Subcutaneous abdominal adipose tissue (tissue), 5 donors: Measurements from ENCODE around the gene INO80B.
A peak's percentile ranks its signal among the peaks of the same experiment; 100 is the strongest.
"Not testable (repeated sequence)": the region's sequence is repeated elsewhere in the genome, so short reads cannot be mapped to it uniquely, and the experiment has no call there.

ENCODE experiments used
- H3K27ac ChIP-seq: one replicate; pipeline ENCODE4 v1.7.0; 2013; ENCODE audit warnings: low read depth, mild to moderate bottlenecking, inconsistent platforms, low read length, moderate library complexity
- H3K27me3 ChIP-seq, 5 donors: one replicate each; pipeline ENCODE4 v1.7.0; 2013; ENCODE audit warnings: low read length in 5 of 5, inconsistent platforms in 1 of 5; ENCODE audit not compliant: control insufficient read depth in 5 of 5, insufficient read depth in 4 of 5
- H3K36me3 ChIP-seq, 5 donors: one replicate each; pipeline ENCODE4 v1.7.0; 2013; ENCODE audit warnings: low read length in 5 of 5; ENCODE audit not compliant: control insufficient read depth in 5 of 5, insufficient read depth in 5 of 5
- H3K4me1 ChIP-seq, 5 donors: one replicate each; pipeline ENCODE4 v1.7.0; 2013; ENCODE audit warnings: low read length in 5 of 5, mild to moderate bottlenecking in 3 of 5, moderate library complexity in 1 of 5; ENCODE audit not compliant: control insufficient read depth in 5 of 5, insufficient read depth in 5 of 5
- H3K4me3 ChIP-seq, 5 donors: one replicate each; pipeline ENCODE4 v1.7.0; 2013; ENCODE audit warnings: low read length in 5 of 5, low read depth in 1 of 5
- H3K9ac ChIP-seq, 5 donors: one replicate each; pipeline ENCODE4 v1.7.0; 2013; ENCODE audit warnings: low read length in 5 of 5, mild to moderate bottlenecking in 4 of 5, moderate library complexity in 3 of 5
- H3K9me3 ChIP-seq, 5 donors: one replicate each; pipeline ENCODE4 v1.7.0; 2013; ENCODE audit warnings: low read length in 5 of 5; ENCODE audit not compliant: control insufficient read depth in 5 of 5
- donor health status: healthy.
- donor health status: healthy.
- donor health status: healthy.
- donor health status: healthy.
- donor health status: healthy.

INO80B gene

DNA sequence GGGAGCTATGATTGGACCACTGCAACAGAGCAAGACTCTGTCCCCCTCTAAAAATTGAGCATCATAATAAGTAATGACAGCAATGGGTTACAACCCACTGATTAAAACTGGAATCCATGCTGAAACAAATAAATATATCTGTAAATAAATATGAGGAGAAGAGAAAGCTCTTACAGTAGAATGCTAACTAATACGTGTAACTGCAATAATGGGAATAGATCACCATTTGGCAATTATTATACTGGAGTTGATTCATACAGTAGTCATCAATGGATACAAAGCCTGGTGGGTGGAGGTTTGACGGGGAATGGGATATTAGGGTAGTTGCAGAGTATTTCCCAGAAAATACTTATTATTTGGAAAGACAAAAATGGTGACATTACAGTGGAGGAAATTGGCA lies 6.1 kb upstream of the INO80B start:
- no peak overlapping the region for H3K4me3 ChIP-seq
- no peaks in the 10 kb centered on the region for H3K36me3 ChIP-seq
- H3K27ac ChIP-seq: no peak overlapping the region
- no peaks in the 10 kb centered on the region for H3K27me3 ChIP-seq
- peaks cover 0 to 7% (median 3%) of the 10 kb centered on the region in 5 donors for H3K4me1 ChIP-seq
- H3K9ac ChIP-seq: no peak overlapping the region
- no peaks in the 10 kb centered on the region for H3K9me3 ChIP-seq

DNA sequence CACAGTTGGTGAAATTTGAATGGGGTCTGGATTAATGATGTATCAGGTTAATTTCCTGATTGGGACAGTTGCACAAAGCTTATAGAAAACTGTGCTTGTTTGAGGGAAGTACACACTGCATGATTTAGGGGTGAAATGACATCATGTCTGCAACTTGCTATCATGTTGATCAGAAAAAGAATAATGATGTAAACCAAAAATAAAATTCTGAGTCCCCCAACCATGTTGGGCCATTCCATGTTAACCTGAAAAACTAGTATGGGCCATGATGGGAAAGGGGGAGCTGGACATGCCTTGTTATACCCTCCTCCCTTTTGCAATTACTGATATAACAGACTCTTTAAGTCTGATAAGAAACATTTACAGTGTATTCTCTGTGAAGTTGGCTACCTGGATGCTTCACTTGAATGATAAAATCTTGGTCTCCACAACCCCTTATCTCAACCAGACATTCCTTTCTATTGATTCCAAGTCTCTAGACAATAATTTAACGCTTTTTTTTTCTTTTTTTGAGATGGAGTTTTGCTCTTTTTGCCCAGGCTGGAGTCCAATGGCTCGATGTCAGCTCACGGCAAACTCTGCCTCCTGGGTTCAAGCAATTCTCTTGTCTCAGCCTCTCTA lies 4.2 kb upstream of the INO80B start:
- Histone ChIP-seq H3K4me1 (peaks cover 7 to 12% (median 12%) of the 10 kb centered on the region in 5 donors), H3K4me3 (no peak overlapping the region), H3K27ac (no peak overlapping the region), H3K9ac (no peak overlapping the region), H3K27me3 (no peaks in the 10 kb centered on the region), H3K36me3 (no peaks in the 10 kb centered on the region), H3K9me3 (no peaks in the 10 kb centered on the region)

DNA sequence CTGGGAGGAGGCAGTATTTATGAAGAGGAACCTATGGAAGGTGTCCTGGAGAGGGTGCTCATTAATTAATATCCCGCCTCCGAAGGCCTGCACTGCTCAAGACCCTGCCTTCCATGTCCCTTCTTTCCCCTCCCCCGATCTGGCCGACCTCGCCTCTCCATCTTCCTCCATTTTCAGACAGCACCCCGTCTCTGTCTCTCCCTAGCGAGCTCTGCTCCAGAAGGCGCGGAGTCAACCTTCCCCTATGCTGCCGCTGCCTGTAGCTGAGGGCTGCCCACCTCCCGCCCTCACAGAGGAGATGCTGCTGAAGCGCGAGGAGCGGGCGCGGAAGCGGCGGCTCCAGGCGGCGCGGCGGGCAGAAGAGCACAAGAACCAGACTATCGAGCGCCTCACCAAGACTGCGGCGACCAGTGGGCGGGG lies 2.3 kb downstream of the INO80B start:
- Histone ChIP-seq H3K27ac (peak overlapping the region; percentile 97), H3K4me3 (peak overlapping the region; percentile 68 to 88 (median 86)), H3K36me3 (peaks cover 0 to 13% (median 12%) of the 10 kb centered on the region in 5 donors), H3K4me1 (peaks cover 11 to 44% (median 39%) of the 10 kb centered on the region in 5 donors), H3K27me3 (no peaks in the 10 kb centered on the region), H3K9ac (peak overlapping the region in 4 of 5 donors; percentile 38 to 68 (median 53)), H3K9me3 (no peaks in the 10 kb centered on the region)

DNA sequence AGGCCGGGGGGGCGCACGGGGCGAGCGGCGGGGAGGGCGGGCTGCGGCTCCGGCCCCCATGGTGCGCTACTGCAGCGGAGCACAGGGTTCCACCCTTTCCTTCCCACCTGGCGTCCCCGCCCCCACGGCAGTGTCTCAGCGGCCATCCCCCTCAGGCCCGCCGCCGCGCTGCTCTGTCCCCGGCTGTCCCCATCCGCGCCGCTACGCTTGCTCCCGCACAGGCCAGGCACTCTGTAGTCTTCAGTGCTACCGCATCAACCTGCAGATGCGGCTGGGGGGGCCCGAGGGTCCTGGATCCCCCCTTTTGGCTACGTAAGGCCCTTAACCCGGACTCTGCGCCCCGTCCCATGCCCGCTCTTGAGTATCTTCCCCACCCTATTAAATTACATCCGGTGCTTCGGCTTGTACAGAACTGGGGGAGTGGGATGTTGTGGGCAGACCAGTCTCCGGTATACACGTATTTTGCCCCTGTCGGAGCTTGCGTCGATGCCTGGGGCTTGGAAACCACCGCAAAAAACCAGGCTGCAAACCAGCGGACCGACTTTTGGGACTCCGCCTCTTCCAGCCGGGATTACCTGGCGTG lies 2.8 kb downstream of the INO80B start:
- H3K36me3 ChIP-seq: peaks cover 0 to 18% (median 17%) of the 10 kb centered on the region in 5 donors

DNA sequence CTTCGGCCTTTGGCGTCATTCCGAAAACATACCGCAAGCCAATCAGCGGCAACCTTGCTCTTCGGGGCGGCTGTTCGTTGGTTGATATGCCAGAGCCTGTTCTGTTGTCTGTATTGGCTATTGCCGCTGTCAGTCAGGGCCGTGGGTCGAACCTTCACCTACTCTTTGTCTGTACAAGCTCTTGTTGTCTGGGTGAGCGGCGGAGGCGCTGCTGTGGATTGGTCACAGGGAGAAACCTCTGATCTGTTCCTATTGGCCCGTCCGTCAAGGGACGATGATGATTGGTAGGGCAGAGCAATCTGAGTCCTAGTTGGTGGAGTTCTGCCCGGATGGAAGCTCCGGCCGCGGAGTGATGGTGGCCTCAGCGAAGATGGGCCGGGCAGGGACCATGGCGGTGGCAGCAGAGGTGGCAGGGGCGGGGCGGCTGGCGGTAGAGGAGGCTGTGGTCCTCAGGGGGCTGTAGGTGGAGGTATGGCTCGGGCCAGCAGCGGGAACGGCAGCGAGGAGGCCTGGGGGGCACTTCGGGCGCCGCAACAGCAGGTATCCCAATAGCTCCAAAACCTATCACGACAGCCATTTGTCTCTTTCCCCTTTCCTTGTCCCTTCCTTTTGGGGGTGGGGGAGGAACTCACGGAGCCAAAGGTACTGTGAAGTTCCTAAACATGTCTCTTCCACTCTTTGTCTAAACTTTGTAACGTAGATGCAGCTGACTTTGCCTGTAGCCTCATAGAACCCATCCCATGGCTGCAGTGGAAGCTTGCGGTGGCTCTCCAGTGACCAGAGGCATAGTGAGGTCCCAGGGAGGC lies 3.4 kb downstream of the INO80B start, which contains the start of gene WBP1:
WBP1 (plus strand) TSS at position 307 of the 806 bp plus-strand sequence; CDS start at position 472, 165 bp downstream.
- no peaks in the 10 kb centered on the region for H3K27me3 ChIP-seq
- H3K27ac ChIP-seq: peak within 1 kb of the TSS; percentile 97
- H3K9ac ChIP-seq: peak within 1 kb of the TSS; percentile 68 to 89 (median 86)
- H3K4me1 ChIP-seq: peaks cover 11 to 44% (median 39%) of the 10 kb centered on the region in 5 donors
- H3K4me3 ChIP-seq: peak within 1 kb of the TSS; percentile 83 to 97 (median 86)
- H3K9me3 ChIP-seq: no peaks in the 10 kb centered on the region
- peaks cover 0 to 24% (median 21%) of the 10 kb centered on the region in 5 donors for H3K36me3 ChIP-seq

More for the DNA sequence above, 2.8 kb downstream of the INO80B start:
- no peaks in the 10 kb centered on the region for H3K27me3 ChIP-seq
- H3K27ac ChIP-seq: peak overlapping the region; percentile 97
- H3K4me1 ChIP-seq: peaks cover 11 to 44% (median 39%) of the 10 kb centered on the region in 5 donors
- peak overlapping the region; percentile 68 to 89 (median 86) for H3K9ac ChIP-seq
- peak overlapping the region; percentile 83 to 91 (median 86) for H3K4me3 ChIP-seq
- H3K9me3 ChIP-seq: no peaks in the 10 kb centered on the region

DNA sequence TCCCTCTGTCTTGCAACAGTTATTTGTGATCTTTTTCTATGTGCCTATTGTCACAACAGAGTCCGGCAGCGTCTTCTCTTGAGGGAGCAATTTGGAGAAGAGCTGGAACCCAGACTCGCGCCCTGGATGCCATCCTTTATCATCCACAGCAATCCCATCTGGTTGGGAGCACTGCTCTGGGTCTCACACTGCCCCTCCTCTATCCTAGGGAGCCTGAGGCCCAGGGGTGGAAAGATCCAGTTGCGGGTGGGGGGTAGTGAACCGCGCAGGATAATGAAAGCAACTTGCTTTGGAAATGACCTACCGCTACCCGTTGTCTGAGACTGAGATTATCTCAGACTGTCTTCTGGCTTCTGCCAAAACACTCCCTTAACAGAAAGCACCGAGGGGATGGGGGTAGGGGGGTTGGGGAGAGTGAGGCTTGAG lies 4.1 kb downstream of the INO80B start:
- Histone ChIP-seq H3K36me3 (peaks cover 0 to 24% (median 21%) of the 10 kb centered on the region in 5 donors), H3K4me3 (peak overlapping the region; percentile 76 to 97 (median 86)), H3K9me3 (no peaks in the 10 kb centered on the region), H3K27ac (peak overlapping the region; percentile 49), H3K9ac (peak overlapping the region in 4 of 5 donors; percentile 46 to 78 (median 68)), H3K4me1 (peaks cover 11 to 44% (median 39%) of the 10 kb centered on the region in 5 donors), H3K27me3 (no peaks in the 10 kb centered on the region)

DNA sequence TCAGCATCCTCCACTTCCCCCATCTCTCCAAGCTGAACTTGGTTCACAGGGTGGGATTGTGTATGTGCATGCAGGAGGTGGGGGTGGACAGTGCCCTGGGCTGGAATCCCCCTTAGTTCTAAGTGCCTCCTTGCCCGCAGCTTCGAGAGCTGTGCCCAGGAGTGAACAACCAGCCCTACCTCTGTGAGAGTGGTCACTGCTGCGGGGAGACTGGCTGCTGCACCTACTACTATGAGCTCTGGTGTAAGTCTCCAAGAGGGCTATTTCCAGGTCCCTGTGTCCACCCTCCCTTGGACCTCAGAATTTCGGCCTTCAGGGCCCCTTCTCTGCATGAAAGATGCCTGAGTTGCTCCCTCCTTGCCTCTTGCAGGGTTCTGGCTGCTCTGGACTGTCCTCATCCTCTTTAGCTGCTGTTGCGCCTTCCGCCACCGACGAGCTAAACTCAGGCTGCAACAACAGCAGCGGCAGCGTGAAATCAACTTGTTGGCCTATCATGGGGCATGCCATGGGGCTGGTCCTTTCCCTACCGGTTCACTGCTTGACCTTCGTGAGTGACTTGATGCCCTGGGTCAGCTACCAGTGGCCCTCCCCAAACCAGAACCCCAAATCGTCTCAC lies 4.7 kb downstream of the INO80B start:
- Histone ChIP-seq H3K4me1 (peaks cover 11 to 46% (median 41%) of the 10 kb centered on the region in 5 donors), H3K36me3 (peaks cover 0 to 24% (median 21%) of the 10 kb centered on the region in 5 donors)
- not testable (repeated sequence) for H3K4me3 ChIP-seq, H3K9me3 ChIP-seq, H3K9ac ChIP-seq, H3K27ac ChIP-seq, H3K27me3 ChIP-seq

DNA sequence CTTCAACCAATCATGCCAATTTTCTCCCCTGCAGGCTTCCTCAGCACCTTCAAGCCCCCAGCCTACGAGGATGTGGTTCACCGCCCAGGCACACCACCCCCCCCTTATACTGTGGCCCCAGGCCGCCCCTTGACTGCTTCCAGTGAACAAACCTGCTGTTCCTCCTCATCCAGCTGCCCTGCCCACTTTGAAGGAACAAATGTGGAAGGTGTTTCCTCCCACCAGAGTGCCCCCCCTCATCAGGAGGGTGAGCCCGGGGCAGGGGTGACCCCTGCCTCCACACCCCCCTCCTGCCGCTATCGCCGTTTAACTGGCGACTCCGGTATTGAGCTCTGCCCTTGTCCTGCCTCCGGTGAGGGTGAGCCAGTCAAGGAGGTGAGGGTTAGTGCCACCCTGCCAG lies 5.3 kb downstream of the INO80B start:
- peaks cover 0 to 24% (median 21%) of the 10 kb centered on the region in 5 donors for H3K36me3 ChIP-seq
- H3K4me1 ChIP-seq: peaks cover 8 to 47% (median 40%) of the 10 kb centered on the region in 5 donors
- H3K9me3 ChIP-seq, H3K27ac ChIP-seq, H3K9ac ChIP-seq, H3K4me3 ChIP-seq, H3K27me3 ChIP-seq: not testable (repeated sequence)

DNA sequence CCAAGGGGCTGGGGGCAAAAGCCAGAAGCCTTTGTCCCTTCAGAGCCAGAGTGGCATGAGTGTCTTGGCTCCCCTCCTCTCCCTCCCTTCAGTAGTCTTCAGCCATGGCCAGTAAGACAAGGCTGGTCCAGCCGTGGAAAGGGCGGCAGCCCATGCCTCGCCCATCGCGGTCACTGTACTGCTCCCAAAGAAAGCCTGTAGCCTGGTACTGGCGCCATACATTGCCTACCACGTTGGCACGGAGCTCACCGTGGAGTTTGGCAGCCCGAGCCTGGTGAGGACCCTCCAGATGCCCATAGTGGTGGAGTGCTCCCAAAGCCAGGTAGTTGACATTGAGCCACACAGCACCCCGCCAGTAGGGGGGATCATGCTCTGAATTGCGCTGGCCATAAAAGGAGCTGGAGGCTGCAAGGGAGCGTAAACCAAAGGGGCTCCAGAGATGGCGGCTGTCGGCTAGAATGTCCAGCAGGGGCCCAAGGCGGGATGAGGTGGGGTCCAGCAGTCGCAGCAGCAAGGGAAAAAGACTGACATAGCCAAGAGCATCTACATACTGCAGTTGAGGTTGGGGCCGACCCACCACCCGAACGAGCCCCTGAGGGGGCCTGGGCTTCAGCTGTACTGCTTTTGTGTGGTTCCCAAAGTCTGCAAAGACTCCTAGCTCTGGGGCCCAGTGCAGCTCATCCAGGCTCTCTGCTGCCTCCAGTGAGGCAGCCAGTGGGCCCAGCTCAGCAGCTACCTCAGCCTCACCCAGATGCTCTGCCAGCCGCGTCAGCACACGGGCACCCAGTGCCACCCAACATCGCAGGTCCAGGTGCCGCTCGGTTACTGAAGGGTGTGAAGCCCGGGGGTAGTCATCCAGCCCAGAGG lies 6.5 kb downstream of the INO80B start:
- H3K9ac ChIP-seq: no peak overlapping the region
- peaks cover 0 to 24% (median 21%) of the 10 kb centered on the region in 5 donors for H3K36me3 ChIP-seq
- H3K9me3 ChIP-seq: no peaks in the 10 kb centered on the region
- H3K27me3 ChIP-seq: no peaks in the 10 kb centered on the region
- H3K4me1 ChIP-seq: peaks cover 4 to 45% (median 38%) of the 10 kb centered on the region in 5 donors
- H3K27ac ChIP-seq: no peak overlapping the region
- H3K4me3 ChIP-seq: no peak overlapping the region
